Thyroid gland (tissue), 4 donors: ENCODE results near the gene PCDHGA1. TPM values are rescaled to one million over a fixed set of nuclear protein-coding genes. Genes with fewer than 3 reads are reported as not detected.
"Not testable (repeated sequence)": the region's sequence is repeated elsewhere in the genome, so short reads cannot be mapped to it uniquely, and the experiment has no call there.

ENCODE experiments used
- DNase-seq, 2 donors: peaks; one replicate each; pipeline ENCODE4 v3.0.0-alpha.2; 2019
- H3K27ac ChIP-seq, 3 donors: fragments of 200-600 bp; sonication (generic); 1 replicate in 2 of 3; 2 replicates in 1 of 3; pipeline ENCODE4 v1.5.1; 2016 to 2019; ENCODE audit warnings: mild to moderate bottlenecking in 1 of 3, moderate library complexity in 1 of 3
- H3K27me3 ChIP-seq: fragments of 200-600 bp; sonication (generic); one replicate; pipeline ENCODE4 v1.5.1; 2019
- H3K36me3 ChIP-seq, 2 donors: fragments of 200-600 bp; sonication (generic); one replicate each; pipeline ENCODE4 v1.5.1; 2016 to 2019
- H3K4me1 ChIP-seq, 2 donors: fragments of 200-600 bp; sonication (generic); one replicate each; pipeline ENCODE4 v1.5.1; 2017 to 2019
- H3K4me3 ChIP-seq, 3 donors: fragments of 200-600 bp; sonication (generic); replicated peaks in 1 of 3; 1 replicate in 2 of 3; 2 replicates in 1 of 3; pipeline ENCODE4 v1.5.1; 2016; ENCODE audit warnings: mild to moderate bottlenecking in 1 of 3
- H3K9me3 ChIP-seq: fragments of 200-600 bp; sonication (generic); one replicate; pipeline ENCODE4 v1.5.1; 2017
- CTCF ChIP-seq, 6 experiments: fragments of 200-600 bp in 3 of 6; fragments of 450-650 bp in 3 of 6; sonication (generic) in 3 of 6; IDR thresholded peaks; one replicate each; pipeline ENCODE4 v1.5.1; 2016 to 2019; ENCODE audit warnings: antibody characterized with exemption in 6 of 6, mild to moderate bottlenecking in 2 of 6, inconsistent platforms in 1 of 6, moderate library complexity in 1 of 6
- POLR2A ChIP-seq, 2 donors: fragments of 450-650 bp; IDR thresholded peaks; one replicate each; pipeline ENCODE4 v1.6.1; 2017; ENCODE audit warnings: antibody characterized with exemption in 2 of 2, mild to moderate bottlenecking in 2 of 2, moderate library complexity in 1 of 2
- WGBS, 2 donors: methylation state at CpG; one replicate each; pipeline ENCODE4 v1.1.5; 2017; 5-methylcytosine and 5-hydroxymethylcytosine counted together
- intact Hi-C: fragments of 100-400 bp; cut with DNase I; formaldehyde crosslinking; loops from one replicate; pipeline ENCODE4 v1.15.1; 2023
- total RNA-seq, 4 donors: library from RNA; depleted of rRNA; stranded (reverse); fragments of >200 nt; gene quantifications; one replicate each; pipeline ENCODE4 v1.2.3, GENCODE V29; 2016

PCDHGA1 gene
- total RNA-seq, 4 donors from 2014 or later: 0.40 to 1.3 (median 0.87) TPM

- Histone ChIP-seq H3K4me3 (peak overlapping the region in 2 of 3 donors; percentile 6 to 27), H3K36me3 (no peaks in the 10 kb centered on the region), H3K9me3 (no peaks in the 10 kb centered on the region), H3K27me3 (no peaks in the 10 kb centered on the region), H3K4me1 (peaks cover 0 to 2% of the 10 kb centered on the region in 2 donors), H3K27ac (no peak overlapping the region)
- intact Hi-C loops: no loop called here
- TF ChIP-seq CTCF (IDR thresholded peaks at IDR 0.05) (peak in 5 of 6 experiments; percentile 10 to 50 (median 39)), POLR2A (IDR thresholded peaks at IDR 0.05) (peak in 1 of 2 donors; percentile 22)
- 12 to 14% methylated on average over 27 of the region's 27 CpGs for WGBS, 2 donors
- DNase-seq: peak; percentile 57 to 66
Measured at GRCh38 chr5:141326088-141326854, 4.0 kb upstream of the PCDHGA1 start.

- H3K9me3 ChIP-seq: no peaks in the 10 kb centered on the region
Measured at GRCh38 chr5:141328231-141328630, 2.1 kb upstream of the PCDHGA1 start.

GRCh38 chr5:141332571-141332970 lies 2.3 kb downstream of the PCDHGA1 start:
- H3K9me3 ChIP-seq, H3K27me3 ChIP-seq, intact Hi-C loops, H3K27ac ChIP-seq, H3K36me3 ChIP-seq, H3K4me1 ChIP-seq, DNase-seq, H3K4me3 ChIP-seq: not testable (repeated sequence)
- WGBS, 2 donors: 29 to 45% methylated on average over 13 to 28 of the region's 39 CpGs

More at GRCh38 chr5:141328231-141328630, 2.1 kb upstream of the PCDHGA1 start:
- Histone ChIP-seq H3K36me3 (no peaks in the 10 kb centered on the region), H3K4me3 (no peak overlapping the region), H3K27ac (no peak overlapping the region), H3K4me1 (no peaks in the 10 kb centered on the region), H3K27me3 (no peaks in the 10 kb centered on the region)
- WGBS, 2 donors: 72 to 86% methylated on average over 2 to 8 of the region's 8 CpGs
- no peak for TF ChIP-seq CTCF (IDR thresholded peaks at IDR 0.05)
- TF ChIP-seq POLR2A (IDR thresholded peaks at IDR 0.05): no peak
- no peak for DNase-seq
- intact Hi-C loops: no loop called here

- no peaks in the 10 kb centered on the region for H3K4me1 ChIP-seq
- TF ChIP-seq POLR2A (IDR thresholded peaks at IDR 0.05): no peak
- peak in 4 of 6 experiments; percentile 26 to 42 (median 40) for TF ChIP-seq CTCF (IDR thresholded peaks at IDR 0.05)
- DNase-seq: peak in 1 of 2 donors; percentile 21
- intact Hi-C loops: no loop called here
- no peaks in the 10 kb centered on the region for H3K9me3 ChIP-seq
- WGBS, 2 donors: 8 to 15% methylated on average over 10 to 24 of the region's 27 CpGs
- H3K36me3 ChIP-seq: no peaks in the 10 kb centered on the region
- peak within 1 kb of the TSS in 1 of 3 donors; percentile 16 for H3K4me3 ChIP-seq
- no peaks in the 10 kb centered on the region for H3K27me3 ChIP-seq
- no peak within 1 kb of the TSS for H3K27ac ChIP-seq
Measured at GRCh38 chr5:141338538-141339306, 8.4 kb downstream of the PCDHGA1 start, which contains the start of gene PCDHGA2. Gene PCDHGA2 (plus strand): TSS chr5:141338760.

- DNase-seq, H3K36me3 ChIP-seq, H3K4me3 ChIP-seq, H3K4me1 ChIP-seq, H3K27me3 ChIP-seq, intact Hi-C loops, H3K9me3 ChIP-seq, H3K27ac ChIP-seq: not testable (repeated sequence)
- WGBS, 2 donors: 38 to 71% methylated on average over 6 to 22 of the region's 45 CpGs
Measured at GRCh38 chr5:141340781-141341354, 10.6 kb downstream of the PCDHGA1 start.
